Thyroid gland (tissue), 4 donors: ENCODE results near the gene LYPD5.

Experiments
- CTCF ChIP-seq, 6 experiments: fragments of 200-600 bp in 3 of 6; fragments of 450-650 bp in 3 of 6; sonication (generic) in 3 of 6; IDR thresholded peaks; one replicate each; pipeline ENCODE4 v1.5.1; 2016 to 2019; ENCODE audit warnings: antibody characterized with exemption in 6 of 6, mild to moderate bottlenecking in 2 of 6, inconsistent platforms in 1 of 6, moderate library complexity in 1 of 6
- POLR2A ChIP-seq, 2 donors: fragments of 450-650 bp; IDR thresholded peaks; one replicate each; pipeline ENCODE4 v1.6.1; 2017; ENCODE audit warnings: antibody characterized with exemption in 2 of 2, mild to moderate bottlenecking in 2 of 2, moderate library complexity in 1 of 2

GRCh38 chr19:43839139-43839538 is 36.9 kb upstream of the LYPD5 start:
- TF ChIP-seq POLR2A (IDR thresholded peaks at IDR 0.05): no peak
- no peak for TF ChIP-seq CTCF (IDR thresholded peaks at IDR 0.05)
